SK-N-SH (cell line): Measurements from ENCODE around the gene HRH1. TPM values are rescaled to one million over a fixed set of nuclear protein-coding genes. Genes with fewer than 3 reads are reported as not detected.

Experiments
- CTCF ChIA-PET: fragments of 300-600, 350-600 bp; formaldehyde crosslinking; extraction: SDS; loops from one replicate; lab custom pipeline; 2021; lab: Yijun Ruan, JAX
- POLR2A ChIA-PET: fragments of 350-600 bp; sonication (Branson Sonifier 250); formaldehyde crosslinking; extraction: SDS; loops from one replicate; lab custom pipeline; 2020; ENCODE audit warnings: antibody characterized with exemption, inconsistent platforms; lab: Yijun Ruan, JAX
- DNase-seq: peaks from one replicate; pipeline ENCODE4 v3.0.0; 2012
- H2AFZ ChIP-seq: fragments of 200-600 bp; sonication (generic); 2 replicates; pipeline ENCODE4 v1.8.1; 2016; ENCODE audit warnings: antibody characterized with exemption, mild to moderate bottlenecking, low read depth
- H3F3A ChIP-seq: fragments of 200-600 bp; sonication (generic); replicated peaks from 2 replicates; pipeline ENCODE3; 2016; ENCODE audit warnings: antibody characterized with exemption, mild to moderate bottlenecking; ENCODE audit not compliant: insufficient read depth
- H3K27ac ChIP-seq, 2 experiments: fragments of 200-500 bp in 1 of 2; fragments of 200-600 bp in 1 of 2; sonication (Bioruptor generic) in 1 of 2; sonication (generic), shearing (Covaris generic) in 1 of 2; 2 replicates each; pipeline versions ENCODE4 v1.5.1 to v1.6.1; 2014 to 2016; ENCODE audit warnings: low read depth in 2 of 2, inconsistent platforms in 1 of 2, low read length in 1 of 2, mild to moderate bottlenecking in 1 of 2, mixed read lengths in 1 of 2
- H3K27me3 ChIP-seq: fragments of 200-600 bp; sonication (generic), shearing (Covaris generic); 2 replicates; pipeline ENCODE4 v1.6.1; 2016; ENCODE audit warnings: mixed run types; ENCODE audit not compliant: insufficient read depth
- H3K36me3 ChIP-seq, 2 experiments: fragments of 200-500 bp in 1 of 2; fragments of 200-600 bp in 1 of 2; sonication (Bioruptor generic) in 1 of 2; sonication (generic) in 1 of 2; replicated peaks in 1 of 2; 2 replicates each; pipeline versions ENCODE3 to v1.5.1; 2014 to 2016; ENCODE audit warnings: low read length in 1 of 2, mild to moderate bottlenecking in 1 of 2; ENCODE audit not compliant: insufficient read depth in 2 of 2, control insufficient read depth in 1 of 2
- H3K4me1 ChIP-seq, 2 experiments: fragments of 200-500 bp in 1 of 2; fragments of 200-600 bp in 1 of 2; sonication (Bioruptor generic) in 1 of 2; sonication (generic), shearing (Covaris generic) in 1 of 2; 2 replicates each; pipeline versions ENCODE4 v1.5.1 to v1.6.1; 2014 to 2016; ENCODE audit warnings: low read depth in 1 of 2, low read length in 1 of 2, mixed run types in 1 of 2; ENCODE audit not compliant: insufficient read depth in 2 of 2, control insufficient read depth in 1 of 2
- H3K4me2 ChIP-seq: fragments of 200-600 bp; sonication (generic), shearing (Covaris generic); 2 replicates; pipeline ENCODE4 v1.6.1; 2017; ENCODE audit warnings: mixed run types
- H3K4me3 ChIP-seq, 2 experiments: fragments of 200-500 bp in 1 of 2; fragments of 200-600 bp in 1 of 2; sonication (Bioruptor generic) in 1 of 2; sonication (generic), shearing (Covaris generic) in 1 of 2; 2 replicates each; pipeline versions ENCODE4 v1.5.1 to v1.8.1; 2014 to 2016; ENCODE audit warnings: low read depth in 2 of 2, inconsistent platforms in 1 of 2, low read length in 1 of 2, mild to moderate bottlenecking in 1 of 2, mixed read lengths in 1 of 2, moderate library complexity in 1 of 2
- H3K79me2 ChIP-seq: fragments of 200-600 bp; sonication (generic); 2 replicates; pipeline ENCODE4 v1.8.1; 2017; ENCODE audit warnings: mild to moderate bottlenecking; ENCODE audit not compliant: insufficient read depth
- H3K9ac ChIP-seq: fragments of 200-600 bp; sonication (generic); 2 replicates; pipeline ENCODE4 v1.6.1; 2017; ENCODE audit warnings: mixed run types
- H3K9me2 ChIP-seq: fragments of 200-600 bp; sonication (generic); 2 replicates; pipeline ENCODE4 v1.6.1; 2017; ENCODE audit warnings: mixed run types
- H3K9me3 ChIP-seq: fragments of 200-600 bp; sonication (generic); 2 replicates; pipeline ENCODE4 v1.6.1; 2017; ENCODE audit warnings: mixed run types, mild to moderate bottlenecking, moderate library complexity
- H4K20me1 ChIP-seq: fragments of 200-600 bp; sonication (generic); 2 replicates; pipeline ENCODE4 v1.6.1; 2017; ENCODE audit warnings: mild to moderate bottlenecking, mixed run types; ENCODE audit not compliant: insufficient read depth
- ELF1 ChIP-seq: IDR thresholded peaks from 2 replicates; pipeline ENCODE4 v1.4.0; 2012
- FOSL2 ChIP-seq: IDR thresholded peaks from 2 replicates; pipeline ENCODE4 v1.4.0; 2012; ENCODE audit warnings: low read depth, mild to moderate bottlenecking, moderate library complexity, borderline replicate concordance
- MXI1 ChIP-seq: IDR thresholded peaks from 2 replicates; pipeline ENCODE4 v1.6.1; 2012; ENCODE audit warnings: mild to moderate bottlenecking, low read depth, low read length, improper control_type of control experiment
- NRF1 ChIP-seq: IDR thresholded peaks from 2 replicates; pipeline ENCODE4 v1.6.1; 2012; ENCODE audit warnings: low read depth, mild to moderate bottlenecking, low read length
- PBX3 ChIP-seq: IDR thresholded peaks from 2 replicates; pipeline ENCODE4; 2012
- POLR2AphosphoS5 ChIP-seq: IDR thresholded peaks from 2 replicates; pipeline ENCODE4 v1.6.1; 2012; ENCODE audit warnings: low read depth, low read length
- RCOR1 ChIP-seq: fragments of 150-350 bp; IDR thresholded peaks from 2 replicates; pipeline ENCODE4 v1.6.1; 2017; ENCODE audit warnings: antibody characterized with exemption, low read length
- RFX5 ChIP-seq: IDR thresholded peaks from 2 replicates; pipeline ENCODE4 v1.6.1; 2012; ENCODE audit warnings: mild to moderate bottlenecking, improper control_type of control experiment, low read length
- SIN3A ChIP-seq: IDR thresholded peaks from 2 replicates; pipeline ENCODE4 v1.6.1; 2012; ENCODE audit warnings: low read depth, mild to moderate bottlenecking, low read length, moderate library complexity, borderline replicate concordance
- SMC3 ChIP-seq: IDR thresholded peaks from 2 replicates; pipeline ENCODE4 v1.6.1; 2012; ENCODE audit warnings: low read depth, low read length, improper control_type of control experiment
- TAF1 ChIP-seq: IDR thresholded peaks from 2 replicates; pipeline ENCODE4 v1.6.1; 2012; ENCODE audit warnings: low read depth, mild to moderate bottlenecking, low read length, moderate library complexity, borderline replicate concordance
- TEAD4 ChIP-seq: IDR thresholded peaks from 2 replicates; pipeline ENCODE4 v1.4.0; 2012; ENCODE audit warnings: mild to moderate bottlenecking, borderline replicate concordance; ENCODE audit not compliant: insufficient read depth
- USF1 ChIP-seq: IDR thresholded peaks from 2 replicates; pipeline ENCODE4 v1.4.0; 2012; ENCODE audit warnings: low read depth, borderline replicate concordance
- USF2 ChIP-seq: fragments of 150-350 bp; IDR thresholded peaks from 2 replicates; pipeline ENCODE4 v1.6.1; 2017; ENCODE audit warnings: antibody characterized with exemption, low read length, low read depth, borderline replicate concordance
- ZBTB33 ChIP-seq: IDR thresholded peaks from 2 replicates; pipeline ENCODE4 v1.4.0; 2012; ENCODE audit warnings: low read depth, borderline replicate concordance
- WGBS: methylation state at CpG from one replicate; pipeline ENCODE4 v1.1.6; 2017; ENCODE audit warnings: low lambda C conversion rate; 5-methylcytosine and 5-hydroxymethylcytosine counted together
- polyA plus RNA-seq, 3 experiments: library from polyadenylated mRNA; depleted of rRNA; stranded (reverse); fragments of >200 nt; gene quantifications; 2 replicates each; pipeline ENCODE4 v1.2.3, GENCODE V29; 2012

Gene HRH1
- polyA plus RNA-seq, 1 of the 3 experiments (the other 2 are of a cell fraction) = 6.2 TPM

- Histone ChIP-seq H3K4me2 (peak overlapping the region; percentile 85), H3K27me3 (no peaks in the 10 kb centered on the region), H3K9me3 (no peaks in the 10 kb centered on the region), H3F3A (peaks cover 20% of the 10 kb centered on the region), H3K4me1 (peaks cover 7 to 14% of the 10 kb centered on the region in 2 experiments; a peak in 3 of 4 replicates), H3K79me2 (peaks cover 63% of the 10 kb centered on the region), H3K9ac (peak overlapping the region; percentile 96), H3K36me3 (peaks cover 0 to 6% of the 10 kb centered on the region in 2 experiments), H3K27ac (peak overlapping the region in 1 of 2 experiments; percentile 85; a peak in 3 of 4 replicates), H3K9me2 (no peaks in the 10 kb centered on the region), H4K20me1 (peaks cover 16% of the 10 kb centered on the region; the same call in 1 of the 2 replicates), H2AFZ (peak overlapping the region; percentile 37; the same call in 1 of the 2 replicates), H3K4me3 (peak overlapping the region; percentile 71 to 86)
- ChIA-PET POLR2A (interaction anchor here (1.2 kb wide), 1 partner anchor 117 kb away, joined by 3 read pairs; the partner anchor contains the start of gene ATG7), CTCF (interaction anchor here (0.6 to 5.7 kb wide), 52 partner anchors 9 to 493 kb away, joined by 3 to 72 read pairs (median 4); no protein-coding TSS in a partner anchor)
- peak; percentile 63 for DNase-seq
- 1% methylated on average over 10 of the region's 10 CpGs for WGBS
- TF ChIP-seq SMC3 (peak; percentile 12; the same call in 1 of the 2 replicates), ELF1 (no peak)
Measured at GRCh38 chr3:11154953-11155325, 646 bp downstream of the HRH1 start.

GRCh38 chr3:11155341-11156025 lies 1.2 kb downstream of the HRH1 start:
- peaks cover 1 to 7% of the 10 kb centered on the region in 2 experiments for H3K36me3 ChIP-seq
- WGBS = 4% methylated on average over 6 of the region's 8 CpGs
- peak; percentile 86 for DNase-seq
- no peaks in the 10 kb centered on the region for H3K9me3 ChIP-seq
- peak overlapping the region in 1 of 2 experiments; percentile 85; a peak in 2 of 4 replicates for H3K27ac ChIP-seq
- H3K79me2 ChIP-seq = peaks cover 68% of the 10 kb centered on the region
- peaks cover 7 to 15% of the 10 kb centered on the region in 2 experiments; a peak in 3 of 4 replicates for H3K4me1 ChIP-seq
- CTCF ChIA-PET = interaction anchor here (0.6 to 5.7 kb wide), 54 partner anchors 9 to 492 kb away, joined by 3 to 72 read pairs (median 4); no protein-coding TSS in a partner anchor
- no peaks in the 10 kb centered on the region for H3K9me2 ChIP-seq
- POLR2A ChIA-PET = interaction anchor here (1.2 kb wide), 1 partner anchor 117 kb away, joined by 3 read pairs; the partner anchor contains the start of gene ATG7
- H3K9ac ChIP-seq = peak overlapping the region; percentile 96
- peak overlapping the region; percentile 37; the same call in 1 of the 2 replicates for H2AFZ ChIP-seq
- peaks cover 16% of the 10 kb centered on the region; the same call in 1 of the 2 replicates for H4K20me1 ChIP-seq
- H3F3A ChIP-seq = peaks cover 20% of the 10 kb centered on the region
- no peaks in the 10 kb centered on the region for H3K27me3 ChIP-seq
- peak overlapping the region; percentile 71 to 86 for H3K4me3 ChIP-seq
- H3K4me2 ChIP-seq = peak overlapping the region; percentile 85
- peak; percentile 94 for TF ChIP-seq SMC3
- TF ChIP-seq SIN3A = peak; percentile 70
- no peak for TF ChIP-seq RCOR1
- TF ChIP-seq RFX5 = 0 out of 2 replicates have a peak, but pooled peaks have one; percentile 24
- peak; percentile 61 for TF ChIP-seq MXI1
- no peak for TF ChIP-seq USF2
- no peak for TF ChIP-seq ZBTB33
- TF ChIP-seq FOSL2 = no peak
- 0 out of 2 replicates have a peak, but pooled peaks have one; percentile 42 for TF ChIP-seq TAF1
- TF ChIP-seq USF1 = no peak
- TF ChIP-seq PBX3 = peak; percentile 35; the same call in 1 of the 2 replicates
- TF ChIP-seq TEAD4 = no peak
- TF ChIP-seq NRF1 = no peak
- peak; percentile 25; the same call in 1 of the 2 replicates for TF ChIP-seq POLR2AphosphoS5
